Measurements from ENCODE around the gene FADS1.
A peak's percentile ranks its signal among the peaks of the same experiment; 100 is the strongest.

Gene FADS1

GRCh38 chr11:61826930-61827570, 10.2 kb upstream of the FADS1 start:
- H3K36me3 Mint-ChIP-seq (ENCODE audit: low read depth) = peaks cover 24% of the 10 kb centered on the region
- H3K9me3 Mint-ChIP-seq = no peaks in the 10 kb centered on the region
- H3K27ac Mint-ChIP-seq = peak overlapping the region; percentile 96
- H3K27me3 Mint-ChIP-seq (ENCODE audit: low read depth) = no peaks in the 10 kb centered on the region
- peaks cover 38% of the 10 kb centered on the region for H3K4me1 Mint-ChIP-seq (ENCODE audit: low read depth)
- no peak for DNase-seq (ENCODE audit: low spot score)
- H3K4me3 Mint-ChIP-seq = peak overlapping the region; percentile 91

DNA sequence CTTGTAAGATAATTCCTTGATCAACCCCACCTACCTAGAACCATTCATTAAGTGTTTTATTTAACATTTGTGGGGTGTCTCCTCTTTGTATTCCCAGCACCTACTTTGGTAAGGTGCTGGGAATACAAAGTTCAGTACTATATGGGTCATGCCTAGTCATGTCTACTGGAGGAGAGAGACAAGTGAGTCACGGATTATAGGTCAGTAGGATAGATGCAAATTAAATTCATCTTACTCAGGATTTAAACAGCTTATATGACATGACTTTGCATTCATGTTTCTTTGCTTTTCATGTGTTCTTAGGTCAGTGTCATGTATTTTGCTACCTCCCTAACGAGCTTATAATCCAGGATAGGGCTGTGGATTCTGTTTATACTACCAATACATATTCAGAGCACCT, 3.4 kb upstream of the FADS1 start:
- H3K4me3 Mint-ChIP-seq = no peak overlapping the region
- H3K9me3 Mint-ChIP-seq = no peaks in the 10 kb centered on the region
- H3K27ac Mint-ChIP-seq = no peak overlapping the region
- DNase-seq (ENCODE audit: low spot score) = no peak
- H3K36me3 Mint-ChIP-seq (ENCODE audit: low read depth) = peaks cover 10% of the 10 kb centered on the region
- no peaks in the 10 kb centered on the region for H3K27me3 Mint-ChIP-seq (ENCODE audit: low read depth)
- H3K4me1 Mint-ChIP-seq (ENCODE audit: low read depth) = peaks cover 3% of the 10 kb centered on the region

- DNase-seq (ENCODE audit: low spot score) = no peak
- Mint-ChIP-seq H3K27ac (peak overlapping the region; percentile 84), H3K36me3 (ENCODE audit: low read depth) (peaks cover 26% of the 10 kb centered on the region), H3K9me3 (no peaks in the 10 kb centered on the region), H3K27me3 (ENCODE audit: low read depth) (no peaks in the 10 kb centered on the region), H3K4me1 (ENCODE audit: low read depth) (peaks cover 12% of the 10 kb centered on the region), H3K4me3 (peak overlapping the region; percentile 82)
Measured at GRCh38 chr11:61817471-61818202, 834 bp upstream of the FADS1 start.

DNA sequence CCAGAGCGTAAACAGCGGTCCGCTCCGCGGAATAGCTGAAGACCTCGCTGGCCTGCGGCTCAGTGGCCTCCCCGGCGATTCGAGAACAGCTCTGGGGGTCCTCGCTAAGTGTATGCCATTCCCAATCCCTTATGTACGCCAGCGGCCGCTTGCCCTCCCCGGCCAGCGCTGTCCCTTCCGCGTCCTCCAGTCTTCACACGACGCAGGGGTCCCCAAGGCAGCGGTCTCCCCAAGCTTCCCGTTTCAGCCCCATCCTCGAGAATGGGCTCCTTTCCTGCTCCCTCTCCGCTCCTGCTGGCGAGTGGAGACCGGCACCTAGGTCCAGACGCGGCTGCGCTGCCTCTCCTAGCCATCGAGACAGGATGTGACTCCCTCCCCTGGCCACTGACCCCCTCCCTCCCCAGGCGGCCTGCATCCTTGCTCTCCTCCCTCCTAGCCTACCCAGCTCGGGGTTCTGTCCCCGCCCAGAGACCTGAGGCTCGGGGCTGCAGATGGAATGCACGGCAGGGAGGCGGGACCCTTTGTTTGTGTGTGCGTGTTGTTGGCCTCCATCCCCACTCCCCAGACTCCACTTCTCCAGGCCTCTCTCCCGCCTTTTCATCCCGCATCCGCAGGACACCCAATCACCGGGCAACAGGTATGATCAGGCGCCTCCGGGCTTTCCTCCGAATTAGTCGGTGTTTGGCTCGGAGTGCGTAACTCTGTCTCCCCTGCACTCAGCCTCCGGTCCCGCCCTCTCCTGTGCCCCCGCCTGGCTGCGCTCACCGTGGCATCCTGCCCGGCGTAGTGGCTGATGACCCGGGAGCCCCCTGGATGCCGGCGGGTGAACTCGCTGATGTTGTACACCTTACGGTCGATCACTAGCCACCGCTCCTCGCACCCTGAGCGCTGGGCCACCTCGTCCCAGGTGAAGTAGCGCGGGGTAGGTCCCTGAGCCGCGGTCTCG, 740 bp downstream of the FADS1 start:
- H3K4me1 Mint-ChIP-seq (ENCODE audit: low read depth) = peaks cover 12% of the 10 kb centered on the region
- H3K9me3 Mint-ChIP-seq = no peaks in the 10 kb centered on the region
- peak overlapping the region; percentile 98 for H3K27ac Mint-ChIP-seq
- H3K36me3 Mint-ChIP-seq (ENCODE audit: low read depth) = peaks cover 37% of the 10 kb centered on the region
- H3K27me3 Mint-ChIP-seq (ENCODE audit: low read depth) = no peaks in the 10 kb centered on the region
- H3K4me3 Mint-ChIP-seq = peak overlapping the region; percentile 97
- DNase-seq (ENCODE audit: low spot score) = peak; percentile 64

DNA sequence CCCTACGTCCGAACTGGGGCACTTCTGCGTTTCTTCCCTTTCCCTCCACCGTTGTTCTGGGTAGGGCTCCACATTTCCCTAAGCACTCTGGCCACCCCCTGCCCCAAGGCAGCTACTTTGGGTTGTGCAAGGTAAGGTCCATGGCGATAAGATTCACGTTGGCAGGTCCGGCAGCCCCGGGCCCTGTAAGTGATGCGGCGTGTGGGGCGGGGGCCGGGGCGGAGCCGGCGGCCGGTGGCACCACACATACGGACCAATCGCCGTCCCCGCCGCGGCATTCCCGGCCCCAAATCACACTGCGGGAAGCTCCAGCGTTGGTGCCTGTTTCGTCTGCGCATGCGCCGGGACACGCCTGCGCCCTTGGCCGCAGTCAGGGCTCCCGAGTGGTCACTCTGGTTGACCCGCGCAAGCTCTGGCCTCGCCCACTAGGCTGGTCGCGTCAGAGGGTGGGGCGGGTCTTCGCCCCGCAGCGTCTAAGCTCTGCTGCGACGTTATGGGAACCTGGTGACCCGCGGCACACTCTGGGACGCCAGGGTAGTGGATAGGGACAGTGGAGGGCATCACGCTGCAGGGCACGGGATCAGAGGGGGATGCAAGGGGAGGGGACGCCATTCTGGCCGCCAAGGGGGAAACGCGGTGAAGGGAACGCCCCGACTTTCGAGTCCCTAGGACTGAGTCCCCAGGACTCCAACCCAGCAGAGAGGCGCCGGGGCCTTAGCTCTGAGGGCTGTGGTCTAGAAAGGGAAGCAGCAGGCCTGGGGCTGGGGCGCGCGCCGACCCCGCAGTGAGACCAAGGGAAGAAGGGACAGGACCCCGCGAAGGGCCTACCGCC, 1.6 kb downstream of the FADS1 start:
- H3K4me3 Mint-ChIP-seq = peak overlapping the region; percentile 97
- peak; percentile 90 for DNase-seq (ENCODE audit: low spot score)
- peaks cover 12% of the 10 kb centered on the region for H3K4me1 Mint-ChIP-seq (ENCODE audit: low read depth)
- H3K36me3 Mint-ChIP-seq (ENCODE audit: low read depth) = peaks cover 43% of the 10 kb centered on the region
- no peaks in the 10 kb centered on the region for H3K27me3 Mint-ChIP-seq (ENCODE audit: low read depth)
- peak overlapping the region; percentile 98 for H3K27ac Mint-ChIP-seq
- H3K9me3 Mint-ChIP-seq = no peaks in the 10 kb centered on the region

DNA sequence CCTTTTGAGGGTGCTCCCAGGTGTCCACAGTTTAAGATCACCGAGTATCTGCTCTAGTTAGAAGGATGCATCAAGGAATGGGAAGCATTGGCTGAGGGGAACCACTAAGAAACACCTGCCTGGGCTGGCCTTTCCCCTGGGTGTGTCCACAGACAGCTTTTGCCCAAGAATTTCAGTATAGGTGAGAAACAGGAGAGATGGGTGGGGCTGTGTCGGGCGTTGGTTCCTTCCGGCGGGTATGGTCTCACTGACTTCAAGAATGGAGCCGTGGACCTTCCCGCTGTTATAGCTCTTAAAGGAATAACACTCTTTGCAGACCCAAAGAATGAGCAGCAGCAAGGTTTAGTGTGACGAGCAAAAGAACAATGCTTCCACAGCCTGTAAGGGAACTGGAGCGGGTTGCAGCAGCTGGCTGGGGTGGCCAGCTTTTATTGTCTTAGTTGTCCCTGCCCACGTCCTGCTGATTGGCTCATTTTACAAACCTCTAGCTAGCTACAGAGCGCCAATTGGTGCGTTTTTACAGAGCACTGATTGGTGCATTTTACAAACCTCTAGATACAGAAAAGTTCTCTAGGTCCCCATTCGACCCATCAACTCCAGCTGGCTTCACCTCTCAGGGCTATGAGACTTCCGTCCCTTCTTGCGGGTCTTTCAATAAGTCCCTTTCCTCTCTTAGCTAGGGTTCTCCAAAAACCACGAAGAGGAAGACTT, 2.4 kb downstream of the FADS1 start:
- H3K4me1 Mint-ChIP-seq (ENCODE audit: low read depth) = peaks cover 13% of the 10 kb centered on the region

GRCh38 chr11:61812736-61813411, 3.9 kb downstream of the FADS1 start:
- peaks cover 56% of the 10 kb centered on the region for H3K36me3 Mint-ChIP-seq (ENCODE audit: low read depth)
- peaks cover 13% of the 10 kb centered on the region for H3K4me1 Mint-ChIP-seq (ENCODE audit: low read depth)
- no peaks in the 10 kb centered on the region for H3K9me3 Mint-ChIP-seq
- no peak overlapping the region for H3K4me3 Mint-ChIP-seq
- no peaks in the 10 kb centered on the region for H3K27me3 Mint-ChIP-seq (ENCODE audit: low read depth)
- DNase-seq (ENCODE audit: low spot score) = no peak
- no peak overlapping the region for H3K27ac Mint-ChIP-seq

More for the DNA sequence above, 2.4 kb downstream of the FADS1 start:
- peaks cover 51% of the 10 kb centered on the region for H3K36me3 Mint-ChIP-seq (ENCODE audit: low read depth)
- H3K27me3 Mint-ChIP-seq (ENCODE audit: low read depth) = no peaks in the 10 kb centered on the region
- peak overlapping the region; percentile 97 for H3K4me3 Mint-ChIP-seq
- H3K9me3 Mint-ChIP-seq = no peaks in the 10 kb centered on the region
- H3K27ac Mint-ChIP-seq = peak overlapping the region; percentile 98
- peak; percentile 46 for DNase-seq (ENCODE audit: low spot score)

- Mint-ChIP-seq H3K27me3 (ENCODE audit: low read depth) (no peaks in the 10 kb centered on the region), H3K36me3 (ENCODE audit: low read depth) (peaks cover 63% of the 10 kb centered on the region), H3K4me1 (ENCODE audit: low read depth) (peaks cover 11% of the 10 kb centered on the region), H3K4me3 (no peak overlapping the region), H3K9me3 (no peaks in the 10 kb centered on the region), H3K27ac (no peak overlapping the region)
- DNase-seq (ENCODE audit: low spot score) = no peak
Measured at GRCh38 chr11:61811831-61812230, 5.0 kb downstream of the FADS1 start.

- peaks cover 11% of the 10 kb centered on the region for H3K4me1 Mint-ChIP-seq (ENCODE audit: low read depth)
- H3K27me3 Mint-ChIP-seq (ENCODE audit: low read depth) = no peaks in the 10 kb centered on the region
- no peak for DNase-seq (ENCODE audit: low spot score)
- H3K27ac Mint-ChIP-seq = no peak overlapping the region
- H3K36me3 Mint-ChIP-seq (ENCODE audit: low read depth) = peaks cover 65% of the 10 kb centered on the region
- no peaks in the 10 kb centered on the region for H3K9me3 Mint-ChIP-seq
- H3K4me3 Mint-ChIP-seq = no peak overlapping the region
Measured at GRCh38 chr11:61810671-61811175, 6.1 kb downstream of the FADS1 start.

DNA sequence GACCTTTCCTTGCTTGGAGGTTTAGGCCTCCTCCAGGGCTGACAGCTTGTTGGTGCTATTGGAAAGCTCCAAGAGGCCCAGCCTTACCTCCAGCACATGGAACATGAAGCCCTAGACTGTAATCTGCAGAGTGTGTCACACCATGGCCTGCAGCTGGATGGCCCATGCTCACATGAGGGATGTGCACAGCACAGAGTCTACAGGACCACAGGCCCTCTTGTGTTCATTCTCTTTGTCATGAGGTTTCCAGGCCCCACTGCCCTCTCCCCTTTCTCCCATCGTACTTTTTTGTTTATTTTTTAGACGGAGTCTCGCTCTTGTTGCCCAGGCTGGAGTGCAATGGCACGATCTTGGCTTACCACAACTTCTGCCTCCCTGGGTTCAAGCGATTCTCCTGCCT, 10.0 kb downstream of the FADS1 start:
- peaks cover 67% of the 10 kb centered on the region for H3K36me3 Mint-ChIP-seq (ENCODE audit: low read depth)

GRCh38 chr11:61805146-61805545, 11.7 kb downstream of the FADS1 start:
- Mint-ChIP-seq H3K27me3 (ENCODE audit: low read depth) (no peaks in the 10 kb centered on the region), H3K27ac (peak overlapping the region; percentile 5), H3K4me3 (no peak overlapping the region), H3K4me1 (ENCODE audit: low read depth) (peaks cover 7% of the 10 kb centered on the region), H3K9me3 (no peaks in the 10 kb centered on the region), H3K36me3 (ENCODE audit: low read depth) (peaks cover 68% of the 10 kb centered on the region)
- DNase-seq (ENCODE audit: low spot score) = no peak

More for the DNA sequence above, 10.0 kb downstream of the FADS1 start:
- Mint-ChIP-seq H3K9me3 (no peaks in the 10 kb centered on the region), H3K27ac (no peak overlapping the region), H3K4me3 (no peak overlapping the region), H3K27me3 (ENCODE audit: low read depth) (no peaks in the 10 kb centered on the region), H3K4me1 (ENCODE audit: low read depth) (peaks cover 4% of the 10 kb centered on the region)
- no peak for DNase-seq (ENCODE audit: low spot score)

DNA sequence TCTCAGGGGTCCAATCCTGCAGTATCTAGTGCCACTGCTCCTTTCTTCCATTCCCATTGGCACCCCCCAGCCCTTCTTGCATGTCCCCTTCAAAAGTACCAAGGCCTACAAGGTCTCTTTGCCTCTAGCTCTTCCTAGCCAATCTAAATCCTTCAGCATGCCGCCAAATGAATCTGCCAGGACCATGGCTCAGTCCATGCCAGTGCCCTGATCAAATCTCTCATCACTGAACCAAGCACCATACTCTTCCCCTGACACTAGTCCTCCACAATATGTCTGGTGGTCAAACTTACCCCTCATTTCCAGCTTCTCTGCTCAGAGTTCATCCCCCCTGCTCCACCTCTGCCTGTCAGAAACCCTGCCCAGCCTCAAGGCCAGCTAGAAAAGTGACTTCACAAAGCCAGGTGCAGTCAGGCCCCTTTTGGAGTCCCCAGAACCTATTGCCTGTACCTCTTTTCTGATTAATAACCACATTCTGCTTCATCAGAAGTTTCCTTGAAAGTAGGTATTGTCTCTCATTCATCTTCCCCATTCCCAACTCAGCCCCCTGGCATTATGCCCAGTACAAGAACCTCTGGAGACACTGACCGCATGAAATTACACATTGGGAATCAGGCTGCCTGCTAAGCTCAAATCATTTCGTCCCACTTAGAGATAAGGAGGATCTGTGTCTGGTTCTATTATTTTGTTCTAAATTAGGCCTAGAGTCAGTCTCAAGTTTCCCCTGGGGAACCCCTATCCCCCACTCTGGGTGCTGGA, 12.7 kb downstream of the FADS1 start:
- Mint-ChIP-seq H3K4me3 (no peak overlapping the region), H3K36me3 (ENCODE audit: low read depth) (peaks cover 67% of the 10 kb centered on the region), H3K27me3 (ENCODE audit: low read depth) (no peaks in the 10 kb centered on the region), H3K27ac (no peak overlapping the region), H3K9me3 (no peaks in the 10 kb centered on the region), H3K4me1 (ENCODE audit: low read depth) (peaks cover 14% of the 10 kb centered on the region)
- no peak for DNase-seq (ENCODE audit: low spot score)
